Stimulated activated CD4-positive, alpha-beta T cell treated with anti-CD3 and anti-CD28 coated beads, TNF-alpha, amount 100 ng/mL, for 4 hours (primary cell): ENCODE measurements around the gene SRPK2.
"Not testable (repeated sequence)": the region's sequence is repeated elsewhere in the genome, so short reads cannot be mapped to it uniquely, and the experiment has no call there.

ENCODE experiments used
- DNase-seq, 3 experiments: peaks; one replicate each; pipeline ENCODE4 v3.0.0-alpha.2; 2020; ENCODE audit warnings: low read depth in 3 of 3

SRPK2 gene

GRCh38 chr7:105339404-105340323, 49.1 kb downstream of the SRPK2 start:
- DNase-seq, result no peak

- DNase-seq, result no peak
These were observed 51.2 kb downstream of the SRPK2 start for GRCh38 chr7:105337529-105337928.

- no peak for DNase-seq
These were observed 52.7 kb downstream of the SRPK2 start for GRCh38 chr7:105336009-105336408.

- DNase-seq, result not testable (repeated sequence)
These were observed 56.1 kb downstream of the SRPK2 start for GRCh38 chr7:105332661-105333060.

- DNase-seq, result no peak
These were observed 58.2 kb downstream of the SRPK2 start for GRCh38 chr7:105330526-105330925.

GRCh38 chr7:105327201-105327600, 61.5 kb downstream of the SRPK2 start:
- no peak for DNase-seq

- DNase-seq, result no peak
These were observed 63.4 kb downstream of the SRPK2 start for GRCh38 chr7:105325216-105325904.

- not testable (repeated sequence) for DNase-seq
These were observed 64.1 kb downstream of the SRPK2 start for GRCh38 chr7:105324606-105325005.

GRCh38 chr7:105323366-105323765, 65.4 kb downstream of the SRPK2 start:
- no peak for DNase-seq

- no peak for DNase-seq
These were observed 66.0 kb downstream of the SRPK2 start for GRCh38 chr7:105322655-105323277.

- no peak for DNase-seq
These were observed 66.8 kb downstream of the SRPK2 start for GRCh38 chr7:105321754-105322455.

GRCh38 chr7:105320896-105321295, 67.8 kb downstream of the SRPK2 start:
- no peak for DNase-seq

GRCh38 chr7:105319578-105319977, 69.1 kb downstream of the SRPK2 start:
- no peak for DNase-seq

GRCh38 chr7:105316578-105317344, 72.0 kb downstream of the SRPK2 start:
- no peak for DNase-seq

GRCh38 chr7:105315357-105315756, 73.4 kb downstream of the SRPK2 start:
- DNase-seq, result no peak

- no peak for DNase-seq
These were observed 79.2 kb downstream of the SRPK2 start for GRCh38 chr7:105309235-105310169.

- DNase-seq, result no peak
These were observed 81.5 kb downstream of the SRPK2 start for GRCh38 chr7:105307163-105307672.

GRCh38 chr7:105306298-105306748, 82.4 kb downstream of the SRPK2 start:
- no peak for DNase-seq

GRCh38 chr7:105305633-105306032, 83.1 kb downstream of the SRPK2 start:
- DNase-seq, result no peak
